Liver (tissue), 9 donors: ENCODE data around the gene PRR15L. TPM values are rescaled to one million over a fixed set of nuclear protein-coding genes. Genes with fewer than 3 reads are reported as not detected.
A peak's percentile ranks its signal among the peaks of the same experiment; 100 is the strongest.

Experiments used
- DNase-seq: peaks from one replicate; pipeline ENCODE4 v3.0.0-alpha.2; 2017; ENCODE audit warnings: low spot score
- H3K27ac ChIP-seq, 2 donors: one replicate each; pipeline ENCODE4 v1.7.0; 2013; ENCODE audit warnings: inconsistent platforms in 2 of 2, low read length in 2 of 2, control low read depth in 1 of 2, low read depth in 1 of 2, mild to moderate bottlenecking in 1 of 2
- H3K27me3 ChIP-seq, 4 donors: one replicate each; pipeline versions ENCODE4 v1.6.1 to v1.7.0; 2013; ENCODE audit warnings: low read length in 3 of 4, inconsistent platforms in 1 of 4, mild to moderate bottlenecking in 1 of 4, moderate library complexity in 1 of 4; ENCODE audit not compliant: control insufficient read depth in 4 of 4, insufficient read depth in 4 of 4
- H3K36me3 ChIP-seq, 4 donors: one replicate each; pipeline versions ENCODE4 v1.6.1 to v1.7.0; 2013; ENCODE audit warnings: low read length in 3 of 4, mild to moderate bottlenecking in 3 of 4, low read depth in 1 of 4, moderate library complexity in 1 of 4; ENCODE audit not compliant: control insufficient read depth in 4 of 4, insufficient read depth in 3 of 4
- H3K4me1 ChIP-seq, 4 donors: one replicate each; pipeline versions ENCODE4 v1.6.1 to v1.7.0; 2013; ENCODE audit warnings: low read length in 3 of 4, mild to moderate bottlenecking in 3 of 4, moderate library complexity in 1 of 4; ENCODE audit not compliant: control insufficient read depth in 4 of 4, insufficient read depth in 4 of 4
- H3K4me3 ChIP-seq, 3 donors: one replicate each; pipeline versions ENCODE4 v1.6.1 to v1.7.0; 2013; ENCODE audit warnings: low read length in 3 of 3, control low read depth in 1 of 3, low read depth in 1 of 3, mild to moderate bottlenecking in 1 of 3
- H3K9ac ChIP-seq, 2 donors: one replicate each; pipeline ENCODE4 v1.7.0; 2013; ENCODE audit warnings: low read length in 2 of 2, mild to moderate bottlenecking in 2 of 2, moderate library complexity in 2 of 2, control low read depth in 1 of 2, low read depth in 1 of 2
- H3K9me3 ChIP-seq, 4 donors: one replicate each; pipeline versions ENCODE4 v1.6.1 to v1.7.0; 2013; ENCODE audit warnings: low read length in 3 of 4; ENCODE audit not compliant: control insufficient read depth in 4 of 4
- ATF3 ChIP-seq: IDR thresholded peaks from 2 replicates; pipeline ENCODE4 v1.6.1; 2016; ENCODE audit warnings: antibody characterized with exemption
- CTCF ChIP-seq: fragments of 150-350 bp; IDR thresholded peaks from 2 replicates; pipeline ENCODE4 v1.5.1; 2017; ENCODE audit warnings: improper control_type of control experiment, low read depth, low read length; ENCODE audit not compliant: missing input control
- EGR1 ChIP-seq, 2 donors: IDR thresholded peaks; 2 replicates each; pipeline ENCODE4 v1.6.1; 2016 to 2018; ENCODE audit warnings: antibody characterized with exemption in 2 of 2, low read depth in 2 of 2
- FOXA1 ChIP-seq: IDR thresholded peaks from 2 replicates; pipeline ENCODE4 v1.6.1; 2016; ENCODE audit warnings: antibody characterized with exemption
- FOXA2 ChIP-seq: IDR thresholded peaks from 2 replicates; pipeline ENCODE4 v1.6.1; 2016; ENCODE audit warnings: antibody characterized with exemption
- GABPA ChIP-seq, 2 donors: IDR thresholded peaks in 1 of 2; conservative IDR thresholded peaks in 1 of 2; 2 replicates each; pipeline ENCODE4 v1.6.1; 2016; ENCODE audit warnings: antibody characterized with exemption in 2 of 2, mild to moderate bottlenecking in 1 of 2, moderate library complexity in 1 of 2
- HNF4A ChIP-seq, 2 donors: conservative IDR thresholded peaks; 2 replicates each; pipeline ENCODE4 v1.6.1; 2016; ENCODE audit warnings: antibody characterized with exemption in 2 of 2, mild to moderate bottlenecking in 2 of 2
- HNF4G ChIP-seq: IDR thresholded peaks from 2 replicates; pipeline ENCODE4 v1.6.1; 2016; ENCODE audit warnings: antibody characterized with exemption
- JUND ChIP-seq, 2 donors: IDR thresholded peaks; 2 replicates each; pipeline ENCODE4 v1.6.1; 2016; ENCODE audit warnings: antibody characterized with exemption in 2 of 2
- MAX ChIP-seq: IDR thresholded peaks from 2 replicates; pipeline ENCODE4 v1.6.1; 2016; ENCODE audit warnings: antibody characterized with exemption
- NR2F2 ChIP-seq: IDR thresholded peaks from 2 replicates; pipeline ENCODE4 v1.6.1; 2016; ENCODE audit warnings: antibody characterized with exemption
- RAD21 ChIP-seq, 2 donors: IDR thresholded peaks; 2 replicates each; pipeline ENCODE4 v1.6.1; 2016; ENCODE audit warnings: antibody characterized with exemption in 2 of 2, mild to moderate bottlenecking in 2 of 2
- REST ChIP-seq: IDR thresholded peaks from 2 replicates; pipeline ENCODE4 v1.6.1; 2016; ENCODE audit warnings: antibody characterized with exemption, mild to moderate bottlenecking
- RXRA ChIP-seq, 2 donors: IDR thresholded peaks; 2 replicates each; pipeline ENCODE4 v1.6.1; 2017 to 2018; ENCODE audit warnings: antibody characterized with exemption in 2 of 2, mild to moderate bottlenecking in 1 of 2
- SP1 ChIP-seq: IDR thresholded peaks from 2 replicates; pipeline ENCODE4 v1.6.1; 2018; ENCODE audit warnings: antibody characterized with exemption, mild to moderate bottlenecking
- TAF1 ChIP-seq: conservative IDR thresholded peaks from 2 replicates; pipeline ENCODE4 v1.6.1; 2016; ENCODE audit warnings: antibody characterized with exemption, mild to moderate bottlenecking
- YY1 ChIP-seq: IDR thresholded peaks from 2 replicates; pipeline ENCODE4 v1.6.1; 2016; ENCODE audit warnings: antibody characterized with exemption, mild to moderate bottlenecking
- ZBTB33 ChIP-seq: IDR thresholded peaks from 2 replicates; pipeline ENCODE4 v1.6.1; 2016; ENCODE audit warnings: antibody characterized with exemption
- WGBS: extraction: QIAGEN DNeasy Blood & Tissue Kit; methylation state at CpG from one replicate; pipeline ENCODE4 v1.1.7; 2013; 5-methylcytosine and 5-hydroxymethylcytosine counted together
- polyA plus RNA-seq, 2 donors: library from polyadenylated mRNA; stranded (reverse) in 1 of 2; unstranded in 1 of 2; fragments of 200-250 nt in 1 of 2; fragments of >200 nt in 1 of 2; fragmentation: Nextera tagmentation in 1 of 2; extraction: Ambion mirVana in 1 of 2; gene quantifications; one replicate each; pipeline versions ENCODE4 v1.2.1 to v1.2.3, GENCODE V29; 2013 to 2015
- total RNA-seq, 2 donors: library from RNA; depleted of rRNA; stranded (reverse); fragments of >200 nt; gene quantifications; one replicate each; pipeline ENCODE4 v1.2.3, GENCODE V29; 2014
- donor health status: healthy.
- donor health status: healthy.
- donor health status: healthy.
- donor health status: healthy.
- donor health status: healthy.

Gene PRR15L
- total and polyA plus RNA-seq, 4 donors: 0.83 to 11.0 (median 1.9) TPM

- Histone ChIP-seq H3K36me3 (peaks cover 0 to 5% (median 3%) of the 10 kb centered on the region in 4 donors), H3K4me3 (peak overlapping the region; percentile 14 to 23 (median 15)), H3K27ac (peak overlapping the region; percentile 92 to 94), H3K27me3 (no peaks in the 10 kb centered on the region), H3K4me1 (peaks cover 21 to 72% (median 64%) of the 10 kb centered on the region in 4 donors), H3K9me3 (no peaks in the 10 kb centered on the region), H3K9ac (peak overlapping the region; percentile 22 to 68)
- WGBS: 2% methylated on average over 22 of the region's 22 CpGs
- DNase-seq: peak; percentile 92
- TF ChIP-seq MAX (peak; percentile 25), TAF1 (no peak), HNF4A (conservative IDR thresholded peaks at IDR 0.05) (peak; percentile 62 to 68), HNF4G (no peak), RXRA (IDR thresholded peaks at IDR 0.05) (peak; percentile 86 to 91), GABPA (IDR thresholded peaks at IDR 0.05 in 1 of 2, conservative IDR thresholded peaks at IDR 0.05 in 1 of 2) (peak in 1 of 2 donors; percentile 4), FOXA1 (no peak), FOXA2 (no peak), REST (peak; percentile 66), ATF3 (peak; percentile 56), CTCF (peak; percentile 89), NR2F2 (peak; percentile 51), ZBTB33 (peak; percentile 8), RAD21 (IDR thresholded peaks at IDR 0.05) (peak; percentile 91 to 95), EGR1 (IDR thresholded peaks at IDR 0.05; ENCODE audit: low read depth in 2 of 2) (no peak), YY1 (no peak), JUND (IDR thresholded peaks at IDR 0.05) (peak in 1 of 2 donors; percentile 29), SP1 (peak; percentile 68)
These were observed 8.4 kb downstream of the PRR15L start for GRCh38 chr17:47949197-47949759.
